Esophagus squamous epithelium (tissue), 5 donors: Measurements from ENCODE around the gene JAM3. TPM values are rescaled to one million over a fixed set of nuclear protein-coding genes. Genes with fewer than 3 reads are reported as not detected.
"Not testable (repeated sequence)": the region's sequence is repeated elsewhere in the genome, so short reads cannot be mapped to it uniquely, and the experiment has no call there.

Experiments used
- DNase-seq: peaks from one replicate; lab custom pipeline; 2025; lab: John Stamatoyannopoulos, UW
- H3K27ac ChIP-seq, 4 donors: fragments of 200-600 bp; sonication (generic); one replicate each; pipeline ENCODE4 v1.5.1; 2016 to 2019; ENCODE audit warnings: mild to moderate bottlenecking in 1 of 4
- H3K27me3 ChIP-seq, 4 donors: fragments of 200-600 bp; sonication (generic); 1 replicate in 3 of 4; 2 replicates in 1 of 4; pipeline versions ENCODE4 v1.5.1 to v1.6.0; 2017 to 2021; ENCODE audit warnings: antibody characterized with exemption in 1 of 4
- H3K36me3 ChIP-seq, 3 donors: fragments of 200-600 bp; sonication (generic); one replicate each; pipeline ENCODE4 v1.5.1; 2016 to 2019
- H3K4me1 ChIP-seq, 3 donors: fragments of 200-600 bp; sonication (generic); one replicate each; pipeline ENCODE4 v1.5.1; 2017 to 2019
- H3K4me3 ChIP-seq, 4 donors: fragments of 200-600 bp; sonication (generic); 1 replicate in 3 of 4; 2 replicates in 1 of 4; pipeline ENCODE4 v1.5.1; 2016 to 2019; ENCODE audit warnings: mild to moderate bottlenecking in 2 of 4, moderate library complexity in 1 of 4
- H3K9me3 ChIP-seq, 3 donors: fragments of 200-600 bp; sonication (generic); one replicate each; pipeline ENCODE4 v1.5.1; 2016 to 2019
- POLR2A ChIP-seq, 4 donors: fragments of 450-650 bp; IDR thresholded peaks; one replicate each; pipeline ENCODE4 v1.6.1; 2017; ENCODE audit warnings: antibody characterized with exemption in 4 of 4, mild to moderate bottlenecking in 4 of 4, moderate library complexity in 3 of 4
- WGBS, 2 donors: methylation state at CpG; one replicate each; pipeline ENCODE4 v1.1.5; 2018; 5-methylcytosine and 5-hydroxymethylcytosine counted together
- intact Hi-C: fragments of 100-400 bp; cut with DNase I; formaldehyde crosslinking; loops from one replicate; pipeline ENCODE4 v1.15.0; 2022
- total RNA-seq, 4 donors: library from RNA; depleted of rRNA; stranded (reverse); fragments of >200 nt; gene quantifications; one replicate each; pipeline ENCODE4 v1.1.0, GENCODE V29; 2016
- TF ChIP-seq, protein P1 (sequence below), 6 experiments: fragments of 450-650 bp in 4 of 6; fragments of 200-600 bp in 2 of 6; sonication (generic) in 2 of 6; IDR thresholded peaks; one replicate each; pipeline ENCODE4 v1.5.1; 2016 to 2019; ENCODE audit warnings: antibody characterized with exemption in 6 of 6, mild to moderate bottlenecking in 4 of 6, moderate library complexity in 4 of 6
- donor health status: DM: yes; HTN: yes; CAD: no.

The JAM3 gene
- total RNA-seq, 4 donors from 2014 or later: 1.6 to 21.4 (median 7.9) TPM

DNA sequence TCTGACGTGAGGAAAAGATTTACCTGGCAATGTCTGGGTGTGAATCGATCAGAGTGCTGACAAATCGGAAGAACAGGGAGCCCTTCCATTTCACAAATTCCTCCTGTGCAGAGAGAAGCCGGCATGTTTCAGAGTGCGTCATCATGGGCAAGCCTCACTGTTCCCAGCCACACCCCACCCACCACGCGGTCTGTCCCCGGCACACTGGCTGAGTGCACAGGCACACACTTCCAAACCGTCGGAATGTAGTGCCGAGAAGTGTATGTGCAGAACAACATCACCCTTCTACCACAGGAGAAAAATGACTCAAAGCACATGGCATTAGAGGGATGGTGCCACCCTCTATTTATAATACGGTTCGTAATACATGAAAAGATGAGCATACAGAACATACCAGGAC, 107.4 kb downstream of the JAM3 start:
- Histone ChIP-seq H3K4me3 (no peak overlapping the region), H3K27ac (no peak overlapping the region), H3K4me1 (no peaks in the 10 kb centered on the region), H3K27me3 (no peaks in the 10 kb centered on the region), H3K36me3 (peaks cover 0 to 85% (median 8%) of the 10 kb centered on the region in 3 donors), H3K9me3 (no peaks in the 10 kb centered on the region)
- 92 to 93% methylated on average over 13 of the region's 13 CpGs for WGBS, 2 donors
- intact Hi-C loops: no loop called here
- TF ChIP-seq POLR2A (IDR thresholded peaks at IDR 0.05): no peak
- TF ChIP-seq, protein P1, sequence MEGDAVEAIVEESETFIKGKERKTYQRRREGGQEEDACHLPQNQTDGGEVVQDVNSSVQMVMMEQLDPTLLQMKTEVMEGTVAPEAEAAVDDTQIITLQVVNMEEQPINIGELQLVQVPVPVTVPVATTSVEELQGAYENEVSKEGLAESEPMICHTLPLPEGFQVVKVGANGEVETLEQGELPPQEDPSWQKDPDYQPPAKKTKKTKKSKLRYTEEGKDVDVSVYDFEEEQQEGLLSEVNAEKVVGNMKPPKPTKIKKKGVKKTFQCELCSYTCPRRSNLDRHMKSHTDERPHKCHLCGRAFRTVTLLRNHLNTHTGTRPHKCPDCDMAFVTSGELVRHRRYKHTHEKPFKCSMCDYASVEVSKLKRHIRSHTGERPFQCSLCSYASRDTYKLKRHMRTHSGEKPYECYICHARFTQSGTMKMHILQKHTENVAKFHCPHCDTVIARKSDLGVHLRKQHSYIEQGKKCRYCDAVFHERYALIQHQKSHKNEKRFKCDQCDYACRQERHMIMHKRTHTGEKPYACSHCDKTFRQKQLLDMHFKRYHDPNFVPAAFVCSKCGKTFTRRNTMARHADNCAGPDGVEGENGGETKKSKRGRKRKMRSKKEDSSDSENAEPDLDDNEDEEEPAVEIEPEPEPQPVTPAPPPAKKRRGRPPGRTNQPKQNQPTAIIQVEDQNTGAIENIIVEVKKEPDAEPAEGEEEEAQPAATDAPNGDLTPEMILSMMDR (IDR thresholded peaks at IDR 0.05): no peak
- DNase-seq: no peak

DNA sequence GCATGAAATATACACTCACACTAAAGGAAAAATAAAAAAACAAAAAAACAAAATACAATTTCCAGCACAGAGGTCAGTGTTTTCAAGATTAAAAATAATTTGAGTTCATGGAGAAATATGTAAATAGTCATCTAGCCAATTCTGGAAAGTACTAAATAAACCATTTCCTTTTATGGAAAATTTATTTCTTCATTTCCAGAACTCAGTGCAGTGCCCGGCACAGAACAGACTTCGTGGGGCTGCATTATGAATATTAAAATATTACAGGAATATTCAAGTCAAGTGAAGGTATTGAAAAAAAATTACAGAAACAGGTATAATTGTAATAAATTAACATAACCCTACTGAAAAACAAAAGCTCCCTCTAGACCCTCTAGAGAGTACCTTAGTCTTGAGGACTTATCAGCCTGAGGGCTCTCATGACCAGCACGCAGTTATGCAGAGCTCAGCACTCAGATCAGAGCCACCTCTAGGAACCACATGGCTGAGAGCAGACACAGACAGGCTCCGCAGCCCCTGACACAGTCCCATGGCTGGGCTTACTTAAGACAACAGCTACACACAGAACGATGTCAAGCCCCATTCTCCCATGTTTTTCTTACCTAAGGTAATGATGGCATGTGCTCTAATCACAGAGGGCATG, 109.3 kb downstream of the JAM3 start:
- no peak for DNase-seq
- no peaks in the 10 kb centered on the region for H3K27me3 ChIP-seq
- H3K4me1 ChIP-seq: no peaks in the 10 kb centered on the region
- no peak overlapping the region for H3K27ac ChIP-seq
- no peak for TF ChIP-seq POLR2A (IDR thresholded peaks at IDR 0.05)
- TF ChIP-seq, protein P1 (IDR thresholded peaks at IDR 0.05): no peak
- intact Hi-C loops: no loop called here
- WGBS, 2 donors: 77 to 85% methylated on average over 5 of the region's 5 CpGs
- no peaks in the 10 kb centered on the region for H3K9me3 ChIP-seq
- H3K36me3 ChIP-seq: peaks cover 0 to 84% (median 8%) of the 10 kb centered on the region in 3 donors
- H3K4me3 ChIP-seq: no peak overlapping the region

DNA sequence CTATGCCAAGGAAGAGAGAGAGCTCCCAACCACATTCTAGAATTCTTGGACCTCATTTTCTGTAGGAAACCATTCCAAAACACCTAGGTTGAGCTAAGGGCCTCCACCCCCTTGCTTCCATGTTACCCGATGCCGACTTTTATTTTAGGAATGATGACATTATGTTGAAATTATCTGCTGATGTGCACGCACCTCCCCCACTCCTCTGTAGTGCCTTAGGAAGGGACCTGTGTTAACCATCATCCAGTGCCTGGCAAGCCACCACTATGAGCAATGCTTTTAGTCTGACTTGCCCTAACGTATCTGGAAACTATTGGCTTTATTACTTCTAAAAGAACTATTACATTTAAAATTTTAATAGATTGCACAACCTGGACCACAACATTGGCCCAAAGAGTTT, 112.8 kb downstream of the JAM3 start:
- 68 to 89% methylated on average over 4 of the region's 4 CpGs for WGBS, 2 donors
- intact Hi-C loops: no loop called here
- no peak for DNase-seq
- TF ChIP-seq, protein P1 (IDR thresholded peaks at IDR 0.05): no peak
- TF ChIP-seq POLR2A (IDR thresholded peaks at IDR 0.05): no peak
- Histone ChIP-seq H3K9me3 (no peaks in the 10 kb centered on the region), H3K36me3 (peaks cover 0 to 88% (median 5%) of the 10 kb centered on the region in 3 donors), H3K4me1 (no peaks in the 10 kb centered on the region), H3K27me3 (no peaks in the 10 kb centered on the region), H3K4me3 (no peak overlapping the region), H3K27ac (no peak overlapping the region)

DNA sequence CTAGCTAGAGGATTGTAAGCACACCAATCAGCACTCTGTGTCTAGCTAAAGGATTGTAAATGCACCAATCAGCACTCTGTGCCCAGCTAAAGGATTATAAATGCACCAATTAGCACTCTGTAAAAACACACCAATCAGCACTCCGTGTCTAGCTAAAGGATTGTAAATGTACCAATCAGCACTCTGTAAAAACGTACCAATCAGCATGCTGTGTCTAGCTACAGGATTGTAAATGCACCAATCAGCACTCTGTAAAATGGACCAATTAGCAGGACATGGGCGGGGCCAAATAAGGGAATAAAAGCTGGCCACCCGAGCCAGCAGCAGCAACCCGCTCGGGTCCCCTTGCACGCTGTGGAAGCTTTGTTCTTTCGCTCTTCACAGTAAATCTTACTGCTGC, 119.2 kb downstream of the JAM3 start:
- H3K4me3 ChIP-seq, intact Hi-C loops, H3K27me3 ChIP-seq, H3K4me1 ChIP-seq, H3K27ac ChIP-seq, H3K9me3 ChIP-seq, DNase-seq: not testable (repeated sequence)
- H3K36me3 ChIP-seq: peaks cover 5 to 97% (median 11%) of the 10 kb centered on the region in 3 donors
- 93 to 96% methylated on average over 6 to 7 of the region's 8 CpGs for WGBS, 2 donors

DNA sequence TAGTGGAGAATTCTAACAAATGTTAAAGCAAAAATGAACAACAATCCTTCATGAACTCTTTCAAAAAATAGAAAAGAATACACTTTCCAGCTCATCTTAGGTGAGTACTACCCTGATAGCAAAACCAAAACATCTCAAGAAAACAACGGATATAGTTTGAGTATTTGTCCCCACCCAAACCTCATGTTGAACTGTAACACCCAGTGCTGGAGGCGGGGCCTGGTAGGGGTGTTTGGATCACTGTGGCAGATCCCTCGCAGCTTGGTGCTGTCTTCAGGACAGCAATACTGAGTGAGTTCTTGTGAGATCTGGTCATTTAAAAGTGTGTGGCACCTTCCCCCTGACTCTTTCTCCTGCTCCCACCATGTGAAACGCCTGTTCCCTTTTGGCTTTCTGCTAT, 127.9 kb downstream of the JAM3 start:
- Histone ChIP-seq H3K27me3 (no peaks in the 10 kb centered on the region), H3K9me3 (no peaks in the 10 kb centered on the region), H3K4me3 (no peak overlapping the region), H3K36me3 (peaks cover 0 to 68% (median 7%) of the 10 kb centered on the region in 3 donors), H3K27ac (no peak overlapping the region), H3K4me1 (no peaks in the 10 kb centered on the region)
- no peak for TF ChIP-seq POLR2A (IDR thresholded peaks at IDR 0.05)
- TF ChIP-seq, protein P1 (IDR thresholded peaks at IDR 0.05): no peak
- no peak for DNase-seq
- WGBS, 2 donors: 83 to 90% methylated on average over 4 of the region's 4 CpGs
- intact Hi-C loops: no loop called here
